Measurements from ENCODE around the gene MUCL3.
"Not testable (repeated sequence)": the region's sequence is repeated elsewhere in the genome, so short reads cannot be mapped to it uniquely, and the experiment has no call there.

The MUCL3 gene, protein sequence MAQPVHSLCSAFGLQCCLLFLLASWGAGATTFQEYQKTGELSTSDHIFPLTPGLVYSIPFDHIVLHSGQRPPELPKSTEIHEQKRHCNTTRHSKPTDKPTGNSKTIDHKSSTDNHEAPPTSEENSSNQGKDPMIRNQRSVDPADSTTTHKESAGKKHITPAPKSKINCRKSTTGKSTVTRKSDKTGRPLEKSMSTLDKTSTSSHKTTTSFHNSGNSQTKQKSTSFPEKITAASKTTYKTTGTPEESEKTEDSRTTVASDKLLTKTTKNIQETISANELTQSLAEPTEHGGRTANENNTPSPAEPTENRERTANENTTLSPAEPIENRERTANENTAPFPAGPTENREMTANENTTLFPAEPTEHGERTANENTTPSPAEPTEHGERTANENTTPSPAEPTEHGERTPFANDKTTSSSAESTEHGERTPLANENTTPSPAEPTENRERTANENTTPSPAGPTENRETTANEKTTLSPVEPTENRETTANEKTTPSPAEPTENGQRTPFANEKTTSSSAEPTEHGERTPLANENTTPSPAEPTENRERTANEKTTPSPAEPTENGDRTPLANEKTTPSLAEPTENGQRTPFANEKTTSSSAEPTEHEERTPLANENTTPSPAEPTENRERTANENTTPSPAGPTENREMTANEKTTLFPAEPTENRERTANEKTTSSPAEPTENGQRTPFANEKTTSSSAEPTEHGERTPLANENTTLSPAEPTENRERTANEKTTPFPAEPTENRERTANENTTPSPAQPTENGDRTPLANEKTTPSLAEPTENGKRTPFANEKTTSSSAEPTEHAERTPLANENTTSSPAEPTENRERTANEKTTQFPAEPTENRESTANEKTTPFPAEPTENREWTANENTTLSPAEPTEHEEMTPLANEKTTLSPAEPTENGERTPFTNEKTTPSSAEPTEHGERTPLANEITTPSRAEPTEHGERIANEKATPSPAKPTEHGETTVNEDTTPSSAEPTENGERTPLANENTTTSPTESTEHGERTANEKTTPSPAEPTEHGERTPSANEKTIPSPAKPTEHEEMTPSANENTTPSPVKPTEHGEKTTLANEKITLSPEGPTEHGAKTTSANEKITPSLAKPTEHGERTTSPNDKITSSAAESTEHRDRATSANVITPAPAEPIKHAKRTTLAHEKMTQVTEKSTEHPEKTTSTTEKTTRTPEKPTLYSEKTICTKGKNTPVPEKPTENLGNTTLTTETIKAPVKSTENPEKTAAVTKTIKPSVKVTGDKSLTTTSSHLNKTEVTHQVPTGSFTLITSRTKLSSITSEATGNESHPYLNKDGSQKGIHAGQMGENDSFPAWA (N-terminal part only)

DNA sequence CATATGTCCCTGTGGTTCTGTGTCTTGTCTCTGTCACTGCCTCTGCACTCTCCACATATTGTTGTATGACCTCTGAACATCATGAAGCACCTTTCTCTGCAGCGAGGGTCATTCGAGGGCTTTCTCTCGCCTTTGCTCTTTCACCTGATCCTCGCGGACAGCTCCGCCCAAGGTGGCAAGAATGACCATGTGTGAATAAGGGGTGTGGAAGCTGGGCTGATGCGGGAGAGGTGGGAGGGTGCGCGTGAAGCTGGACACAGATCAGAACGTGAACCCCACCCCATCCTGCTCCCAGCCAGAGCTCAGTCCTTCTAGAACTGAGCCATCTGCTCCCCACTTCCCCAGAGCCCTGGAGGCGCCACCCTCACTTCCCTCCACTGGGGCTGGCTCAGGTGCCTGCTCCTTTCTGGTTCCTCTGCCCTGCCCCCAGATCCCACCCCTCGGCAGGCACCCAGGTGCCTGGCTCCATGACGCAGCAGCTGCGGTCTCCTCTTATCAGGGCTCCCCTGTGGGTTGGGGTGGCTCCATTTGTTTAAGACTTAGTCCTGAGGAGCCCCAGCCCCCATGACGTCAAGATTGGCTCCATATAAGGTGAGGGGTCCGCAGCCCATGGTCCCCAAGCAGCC, at the start of gene MUCL3:
MUCL3 (plus strand) TSS at position 613 of the 626 bp plus-strand sequence. CDS start 27 bp downstream, outside the sequence.
- no peak for DNase-seq

DNA sequence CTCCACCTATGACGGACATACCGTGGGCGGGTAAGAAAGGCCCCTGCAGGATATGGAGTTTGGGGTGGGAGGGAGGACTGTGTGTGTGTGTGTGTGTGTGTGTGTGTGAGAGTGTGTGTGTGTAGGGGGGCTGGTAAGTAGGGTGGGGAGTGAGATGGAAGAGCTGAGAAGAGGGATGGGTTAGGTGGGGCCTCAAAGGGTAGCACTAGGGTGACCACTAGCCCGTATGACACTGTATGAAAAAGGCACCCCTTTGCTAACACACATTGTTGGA, 49.4 kb upstream of the MUCL3 start:
- no peak for DNase-seq

DNA sequence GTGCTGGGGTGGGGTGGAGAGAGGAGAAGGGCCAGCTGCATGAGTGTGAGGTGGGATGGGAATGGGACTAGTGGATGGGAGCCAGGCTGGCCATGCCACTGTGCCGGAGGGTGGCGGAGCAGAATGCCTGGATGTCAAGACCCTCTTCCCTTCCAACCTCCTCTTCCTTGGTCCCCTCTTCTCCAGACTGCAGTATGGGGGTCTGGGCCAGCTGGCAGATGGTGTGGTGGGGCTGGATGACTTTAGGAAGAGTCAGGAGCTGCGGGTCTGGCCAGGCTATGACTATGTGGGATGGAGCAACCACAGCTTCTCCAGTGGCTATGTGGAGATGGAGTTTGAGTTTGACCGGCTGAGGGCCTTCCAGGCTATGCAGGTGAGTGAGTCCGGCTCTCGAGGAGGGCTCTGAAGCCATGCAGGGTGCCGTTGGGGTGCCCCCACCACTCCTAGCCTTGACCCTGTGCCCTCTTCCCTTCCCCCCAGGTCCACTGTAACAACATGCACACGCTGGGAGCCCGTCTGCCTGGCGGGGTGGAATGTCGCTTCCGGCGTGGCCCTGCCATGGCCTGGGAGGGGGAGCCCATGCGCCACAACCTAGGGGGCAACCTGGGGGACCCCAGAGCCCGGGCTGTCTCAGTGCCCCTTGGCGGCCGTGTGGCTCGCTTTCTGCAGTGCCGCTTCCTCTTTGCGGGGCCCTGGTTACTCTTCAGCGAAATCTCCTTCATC, 48.8 kb upstream of the MUCL3 start:
- no peak for DNase-seq

DNA sequence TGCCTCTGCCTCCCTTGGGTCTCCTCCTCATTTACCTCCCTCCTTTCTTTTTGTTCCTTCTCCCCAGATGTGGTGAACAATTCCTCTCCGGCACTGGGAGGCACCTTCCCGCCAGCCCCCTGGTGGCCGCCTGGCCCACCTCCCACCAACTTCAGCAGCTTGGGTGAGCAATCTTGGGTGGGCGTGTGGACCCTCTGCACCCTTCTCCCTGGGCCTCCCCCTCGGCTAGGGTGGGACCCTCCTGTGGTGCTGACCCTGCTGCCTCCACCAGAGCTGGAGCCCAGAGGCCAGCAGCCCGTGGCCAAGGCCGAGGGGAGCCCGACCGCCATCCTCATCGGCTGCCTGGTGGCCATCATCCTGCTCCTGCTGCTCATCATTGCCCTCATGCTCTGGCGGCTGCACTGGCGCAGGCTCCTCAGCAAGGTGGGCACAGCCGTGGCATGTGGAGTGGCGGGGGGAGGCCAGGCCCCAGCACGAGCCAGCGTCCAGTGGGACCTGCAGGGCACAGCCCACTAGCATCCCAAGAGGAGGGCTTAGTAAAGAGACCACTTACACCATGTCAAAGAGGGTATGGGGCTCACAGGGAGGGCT, 47.7 kb upstream of the MUCL3 start:
- DNase-seq, result no peak

DNA sequence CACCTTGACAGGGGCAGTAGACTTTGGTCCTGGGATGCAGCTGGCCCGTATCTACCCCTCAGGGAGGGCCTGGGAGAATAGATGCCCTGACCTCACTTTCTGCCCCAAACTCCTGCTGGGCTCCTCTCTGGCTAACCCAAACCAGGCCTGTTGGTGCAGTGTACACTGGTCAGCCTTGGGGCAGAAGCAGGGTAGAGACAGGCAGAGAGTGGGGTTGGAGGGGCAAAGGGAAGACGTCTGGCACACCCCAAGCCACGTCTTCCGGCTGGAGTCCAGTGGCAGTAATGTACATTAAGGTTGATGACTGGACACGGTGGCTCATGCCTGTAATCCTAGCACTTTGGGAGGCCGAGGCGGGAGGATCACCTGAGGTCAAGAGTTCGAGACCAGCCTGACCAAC, 47.1 kb upstream of the MUCL3 start:
- DNase-seq, result no peak

DNA sequence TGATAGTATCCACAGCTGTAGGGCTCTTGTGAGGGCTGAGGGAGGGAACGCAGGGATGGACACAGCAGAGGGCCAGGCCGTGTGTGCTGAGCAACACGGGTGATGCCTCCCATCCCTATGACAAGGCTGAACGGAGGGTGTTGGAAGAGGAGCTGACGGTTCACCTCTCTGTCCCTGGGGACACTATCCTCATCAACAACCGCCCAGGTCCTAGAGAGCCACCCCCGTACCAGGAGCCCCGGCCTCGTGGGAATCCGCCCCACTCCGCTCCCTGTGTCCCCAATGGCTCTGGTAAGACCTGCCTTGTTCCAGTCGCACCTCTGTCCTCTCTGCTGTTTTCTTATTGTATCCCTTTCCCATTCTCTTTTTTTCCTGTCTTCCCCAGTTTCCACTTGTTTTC, 46.4 kb upstream of the MUCL3 start:
- no peak for DNase-seq

DNA sequence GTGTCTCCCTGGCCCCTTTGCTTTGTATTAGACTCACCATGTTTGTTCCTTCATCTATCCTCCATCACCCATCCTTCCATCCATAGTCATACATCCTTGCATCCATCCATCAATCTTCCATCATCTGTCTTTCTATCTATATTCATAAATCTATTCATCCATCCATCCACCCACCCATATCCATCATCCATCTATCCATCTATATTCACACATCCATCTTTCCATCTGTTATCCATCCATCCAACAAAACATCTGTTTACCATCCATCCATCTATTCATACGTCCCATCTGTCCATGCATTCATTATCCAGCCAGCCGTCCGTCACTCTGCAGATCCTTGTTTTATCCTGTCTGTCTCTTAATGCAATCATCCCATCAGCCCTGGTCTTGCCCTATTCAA, 45.8 kb upstream of the MUCL3 start:
- DNase-seq, result no peak

DNA sequence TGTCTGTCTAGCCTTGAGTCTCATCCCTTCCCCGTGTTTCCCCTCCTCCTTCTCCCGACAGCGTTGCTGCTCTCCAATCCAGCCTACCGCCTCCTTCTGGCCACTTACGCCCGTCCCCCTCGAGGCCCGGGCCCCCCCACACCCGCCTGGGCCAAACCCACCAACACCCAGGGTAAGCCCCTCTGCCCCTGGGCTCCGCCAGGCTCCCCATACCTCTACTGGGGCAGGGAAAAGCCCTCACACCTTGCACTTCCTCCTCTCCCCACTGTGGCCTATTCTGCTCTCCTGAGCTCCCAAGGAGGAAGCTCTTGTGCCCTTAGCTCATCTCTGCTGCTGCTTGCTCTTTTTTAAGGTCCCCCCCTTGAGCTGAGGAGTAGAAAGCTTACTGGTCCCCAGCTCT, 45.4 kb upstream of the MUCL3 start:
- no peak for DNase-seq

DNA sequence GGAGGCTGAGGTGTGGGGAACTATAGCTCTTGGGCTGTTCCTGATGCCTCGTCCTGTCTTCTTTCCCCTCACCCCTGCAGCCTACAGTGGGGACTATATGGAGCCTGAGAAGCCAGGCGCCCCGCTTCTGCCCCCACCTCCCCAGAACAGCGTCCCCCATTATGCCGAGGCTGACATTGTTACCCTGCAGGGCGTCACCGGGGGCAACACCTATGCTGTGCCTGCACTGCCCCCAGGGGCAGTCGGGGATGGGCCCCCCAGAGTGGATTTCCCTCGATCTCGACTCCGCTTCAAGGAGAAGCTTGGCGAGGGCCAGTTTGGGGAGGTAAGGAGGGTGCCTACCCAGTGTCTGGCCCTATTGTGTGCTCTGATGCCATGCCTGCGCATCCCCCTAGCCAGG, 44.2 kb upstream of the MUCL3 start:
- no peak for DNase-seq

DNA sequence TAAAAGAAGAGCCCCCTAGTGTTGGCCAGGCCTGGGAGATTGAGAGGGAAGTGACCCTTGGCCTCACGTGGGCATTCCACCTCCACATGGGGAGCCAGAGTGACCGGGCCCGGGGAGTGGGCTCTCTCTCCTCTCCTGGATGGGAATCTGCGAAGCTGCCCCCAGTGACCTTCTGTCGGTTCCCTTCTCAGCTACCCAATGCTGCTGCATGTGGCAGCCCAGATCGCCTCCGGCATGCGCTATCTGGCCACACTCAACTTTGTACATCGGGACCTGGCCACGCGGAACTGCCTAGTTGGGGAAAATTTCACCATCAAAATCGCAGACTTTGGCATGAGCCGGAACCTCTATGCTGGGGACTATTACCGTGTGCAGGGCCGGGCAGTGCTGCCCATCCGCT, 42.9 kb upstream of the MUCL3 start:
- DNase-seq, result no peak

DNA sequence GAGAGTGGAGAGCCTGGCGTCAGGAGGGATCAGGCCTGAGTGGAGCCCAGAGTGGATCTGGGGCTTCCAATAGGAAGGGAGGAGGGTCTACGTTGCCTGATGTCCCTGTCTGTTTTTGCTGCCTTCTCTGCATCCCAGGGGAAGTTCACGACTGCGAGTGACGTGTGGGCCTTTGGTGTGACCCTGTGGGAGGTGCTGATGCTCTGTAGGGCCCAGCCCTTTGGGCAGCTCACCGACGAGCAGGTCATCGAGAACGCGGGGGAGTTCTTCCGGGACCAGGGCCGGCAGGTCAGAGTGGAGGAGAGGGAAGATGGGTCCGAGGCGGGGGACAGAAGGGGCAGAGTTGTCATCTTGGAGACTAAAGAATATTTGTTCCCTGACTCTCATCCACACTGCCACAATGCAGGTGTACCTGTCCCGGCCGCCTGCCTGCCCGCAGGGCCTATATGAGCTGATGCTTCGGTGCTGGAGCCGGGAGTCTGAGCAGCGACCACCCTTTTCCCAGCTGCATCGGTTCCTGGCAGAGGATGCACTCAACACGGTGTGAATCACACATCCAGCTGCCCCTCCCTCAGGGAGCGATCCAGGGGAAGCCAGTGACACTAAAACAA, 41.9 kb upstream of the MUCL3 start:
- DNase-seq, result no peak

DNA sequence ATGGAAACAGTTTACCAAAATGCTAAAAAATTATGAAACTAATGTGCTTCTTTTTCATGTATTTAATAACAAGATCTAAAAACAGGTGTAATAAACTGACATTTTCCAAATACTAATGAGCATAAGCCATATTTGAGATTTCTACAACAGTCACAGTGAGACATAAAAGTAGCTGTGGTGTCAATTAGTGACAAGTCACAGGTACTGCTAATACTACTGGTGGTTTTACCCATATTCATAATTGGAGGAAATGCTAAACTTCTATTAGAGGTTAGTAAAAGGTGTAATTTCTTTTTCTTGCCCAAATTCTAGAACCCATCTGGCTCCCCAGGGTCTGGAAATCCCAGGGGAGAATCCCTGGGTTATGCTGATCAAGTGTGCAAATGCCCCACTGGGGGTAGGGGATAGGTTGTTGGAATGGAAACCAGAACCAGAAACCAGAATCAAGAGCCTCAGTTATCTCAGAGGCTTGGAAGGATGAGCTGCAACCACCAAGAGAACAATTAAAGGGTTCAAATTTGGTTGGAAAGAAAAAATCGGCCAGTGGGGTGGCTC, 39.8 kb upstream of the MUCL3 start:
- no peak for DNase-seq

DNA sequence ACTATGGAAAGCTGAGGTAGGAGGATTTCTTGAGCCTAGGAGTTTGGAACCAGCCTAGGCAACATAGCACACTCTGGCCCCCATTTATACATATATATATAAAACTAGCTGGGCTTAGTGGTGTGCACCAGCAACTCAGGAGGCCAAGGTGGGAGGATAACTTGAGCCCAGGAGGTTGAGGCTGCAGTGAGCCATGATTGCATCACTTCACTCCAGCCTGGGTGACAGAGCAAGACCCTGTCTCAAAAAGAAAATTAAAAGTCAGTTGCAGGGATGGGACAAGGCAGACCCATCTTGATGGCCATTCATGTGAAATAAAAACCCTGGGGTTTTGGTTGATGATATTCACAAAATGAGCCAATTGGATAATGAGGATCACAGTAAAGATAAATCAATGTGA, 39.3 kb upstream of the MUCL3 start:
- no peak for DNase-seq

DNA sequence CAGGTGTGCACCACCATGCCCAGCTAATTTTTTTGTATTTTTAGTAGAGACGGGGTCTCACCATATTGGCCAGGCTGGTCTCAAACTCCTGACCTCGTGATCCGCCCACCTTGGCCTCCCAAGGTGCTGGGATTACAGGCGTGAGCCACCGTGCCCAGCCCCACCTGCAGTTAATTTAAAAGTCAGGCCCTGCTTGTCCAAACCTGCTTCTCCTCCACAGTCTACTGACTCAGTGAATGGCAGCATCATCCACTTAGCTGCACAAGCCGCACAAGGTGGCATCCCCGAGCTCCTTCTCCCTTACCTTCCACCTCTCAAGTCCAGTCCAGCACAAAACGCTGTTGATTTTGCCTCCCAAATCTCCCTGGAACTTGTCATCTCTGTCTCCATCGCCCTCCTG, 38.6 kb upstream of the MUCL3 start:
- not testable (repeated sequence) for DNase-seq

DNA sequence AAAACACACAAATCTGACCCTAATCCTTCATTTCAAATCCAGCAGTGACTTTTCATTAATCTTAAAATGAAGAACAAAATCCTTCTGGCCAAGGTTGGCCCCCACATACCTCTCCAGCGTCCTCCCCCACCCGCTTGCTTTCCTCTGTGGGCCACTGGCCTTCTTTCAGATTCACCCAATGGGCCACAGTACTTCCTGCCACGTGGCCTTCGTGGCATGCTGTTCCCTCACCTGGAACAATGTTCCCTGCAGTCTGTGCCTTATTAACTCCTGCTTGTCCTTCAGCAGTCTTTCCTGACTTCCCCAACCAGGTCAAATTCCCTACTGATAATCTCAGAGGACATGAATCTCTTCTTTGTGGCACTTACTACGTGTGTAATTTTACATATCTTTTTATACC, 38.1 kb upstream of the MUCL3 start:
- no peak for DNase-seq

DNA sequence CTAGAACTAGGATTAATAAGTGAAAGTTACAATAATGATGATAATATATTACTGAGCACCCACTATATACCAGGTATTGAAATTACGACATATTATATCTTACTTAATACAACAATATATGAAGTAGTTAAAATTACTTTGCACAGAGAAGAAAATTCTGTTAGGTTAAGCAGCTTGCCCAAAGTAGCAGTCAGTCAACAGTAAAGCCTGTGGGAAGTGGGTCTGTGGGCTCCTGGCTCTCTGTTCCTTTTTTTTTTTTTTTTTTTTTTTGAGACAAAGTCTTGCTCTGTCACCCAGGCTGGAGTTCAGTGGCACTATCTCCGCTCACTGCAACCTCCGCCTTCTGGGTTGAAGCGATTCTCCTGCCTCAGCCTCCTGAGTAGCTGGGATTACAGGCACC, 37.5 kb upstream of the MUCL3 start:
- DNase-seq, result no peak

DNA sequence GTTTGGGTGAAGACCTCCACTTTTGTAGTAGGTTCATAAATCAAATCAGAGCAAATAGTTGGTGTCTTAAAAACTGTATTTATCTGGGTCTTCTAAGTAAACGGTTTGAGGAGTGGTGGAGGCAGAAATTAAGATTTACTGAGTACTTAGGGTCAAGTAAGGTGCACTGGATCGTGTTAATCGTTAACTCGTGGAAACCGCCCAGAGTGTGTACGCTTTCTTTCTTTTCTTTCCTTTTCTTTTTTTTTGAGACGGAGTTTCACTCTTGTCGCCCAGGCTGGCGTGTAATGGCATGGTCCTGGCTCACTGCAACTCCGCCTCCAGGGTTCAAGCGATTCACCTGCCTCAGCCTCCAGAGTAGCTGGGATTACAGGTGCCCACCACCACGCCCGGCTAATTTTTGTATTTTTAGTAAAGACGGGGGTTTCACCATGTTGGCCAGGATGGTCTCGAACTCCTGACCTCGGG, 33.4 kb upstream of the MUCL3 start:
- peak; percentile 6 for DNase-seq

DNA sequence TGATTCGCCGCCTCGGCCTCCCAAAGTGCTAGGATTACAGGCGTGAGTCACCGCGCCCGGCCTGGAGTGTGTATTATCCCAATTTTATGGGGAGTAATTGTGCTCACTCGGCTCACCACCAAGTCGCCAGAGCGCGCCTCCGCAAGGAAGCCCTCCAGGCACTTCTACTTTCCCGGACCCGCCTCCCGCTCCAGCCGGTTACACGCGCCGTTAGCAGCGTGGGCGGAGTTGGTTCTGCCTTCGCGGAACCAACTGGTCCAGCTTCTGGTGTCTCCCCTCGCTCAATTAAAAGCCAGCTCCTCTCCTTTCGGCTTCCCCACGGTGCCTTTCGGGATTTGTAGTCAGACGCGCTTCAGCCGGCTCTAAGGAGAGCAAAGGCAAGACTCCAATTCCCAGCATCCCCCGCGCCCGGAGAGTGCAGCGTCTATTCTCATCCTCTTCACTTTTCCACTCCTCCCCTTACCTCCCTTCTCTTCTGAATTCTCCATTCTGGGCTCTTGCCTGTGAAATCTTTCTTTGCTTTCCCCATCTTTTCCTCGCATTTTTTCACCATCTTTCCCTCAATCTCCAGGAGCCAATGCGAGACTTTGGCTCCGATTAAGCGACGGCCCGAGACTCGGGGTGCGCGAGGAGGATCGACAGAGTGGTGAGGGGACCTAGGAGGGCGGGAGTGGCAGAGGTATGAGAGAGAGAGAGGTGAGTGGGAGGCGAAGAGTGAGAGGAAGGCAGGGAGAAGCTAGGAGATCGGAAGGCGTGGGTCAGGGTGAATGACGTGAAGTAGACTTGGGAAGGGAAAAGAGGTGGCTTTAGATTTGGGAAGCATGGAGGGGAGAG, 32.8 kb upstream of the MUCL3 start, which contains the start of gene GTF2H4:
GTF2H4 (plus strand) TSS at position 450 of the 834 bp plus-strand sequence.
- DNase-seq, result peak; percentile 99

DNA sequence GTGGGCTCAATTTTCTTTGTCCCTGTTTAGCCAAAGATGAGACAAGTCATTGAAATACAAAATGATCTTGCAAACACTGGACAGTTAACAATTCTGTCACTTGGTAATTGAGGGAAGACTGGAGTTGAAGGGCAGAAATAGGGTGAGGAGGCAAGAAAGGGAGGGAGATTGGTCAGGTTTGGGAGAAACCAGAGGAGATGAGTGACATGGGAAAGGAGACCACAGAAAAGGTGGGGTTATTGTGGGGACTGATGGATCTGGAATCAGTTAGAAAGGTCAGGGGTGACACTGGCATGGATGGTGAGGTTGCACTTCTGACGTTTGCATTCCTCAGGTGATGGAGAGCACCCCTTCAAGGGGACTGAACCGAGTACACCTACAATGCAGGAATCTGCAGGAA, 32.1 kb upstream of the MUCL3 start:
- DNase-seq, result no peak

DNA sequence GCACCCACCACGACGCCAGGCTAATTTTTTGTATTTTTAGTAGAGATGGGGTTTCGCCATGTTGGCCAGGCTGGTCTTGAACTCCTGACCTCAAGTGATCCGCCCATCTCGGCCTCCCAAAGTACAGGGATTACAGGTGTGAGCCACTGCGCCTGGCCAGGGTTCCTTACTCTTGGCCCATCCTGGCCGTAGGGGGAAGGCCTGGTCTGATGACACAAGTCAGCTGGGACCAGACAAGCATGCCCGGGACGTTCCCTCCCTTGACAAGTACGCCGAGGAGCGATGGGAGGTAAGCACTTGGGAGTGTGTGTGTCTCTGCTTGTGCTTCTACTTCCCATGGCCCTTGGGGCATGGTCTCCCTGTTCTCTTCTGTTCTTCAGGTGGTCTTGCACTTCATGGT, 30.3 kb upstream of the MUCL3 start:
- DNase-seq, result not testable (repeated sequence)
